Rectal smooth muscle tissue (tissue), 1 donor: ENCODE results near the gene DBN1.
"Not testable (repeated sequence)": the region's sequence is repeated elsewhere in the genome, so short reads cannot be mapped to it uniquely, and the experiment has no call there.

Source experiments
- H3K27ac ChIP-seq: one replicate; pipeline ENCODE4 v1.7.0; 2013; ENCODE audit warnings: low read depth, low read length, inconsistent platforms
- H3K27me3 ChIP-seq: one replicate; pipeline ENCODE4 v1.7.0; 2013; ENCODE audit warnings: low read length; ENCODE audit not compliant: control insufficient read depth, insufficient read depth
- H3K36me3 ChIP-seq: one replicate; pipeline ENCODE4 v1.7.0; 2013; ENCODE audit warnings: low read length; ENCODE audit not compliant: control insufficient read depth, insufficient read depth
- H3K4me1 ChIP-seq: one replicate; pipeline ENCODE4 v1.7.0; 2013; ENCODE audit warnings: low read length; ENCODE audit not compliant: control insufficient read depth, insufficient read depth
- H3K4me3 ChIP-seq: one replicate; pipeline ENCODE4 v1.7.0; 2013; ENCODE audit warnings: low read length
- H3K9ac ChIP-seq: one replicate; pipeline ENCODE4 v1.7.0; 2013; ENCODE audit warnings: low read length

Gene DBN1

GRCh38 chr5:177427211-177427822, 46.1 kb downstream of the DBN1 start:
- Histone ChIP-seq H3K27me3 (no peaks in the 10 kb centered on the region), H3K27ac (peak overlapping the region; percentile 84), H3K36me3 (peaks cover 8% of the 10 kb centered on the region), H3K9ac (peak overlapping the region; percentile 87), H3K4me1 (peaks cover 11% of the 10 kb centered on the region), H3K4me3 (peak overlapping the region; percentile 81)

- Histone ChIP-seq H3K4me1 (peaks cover 11% of the 10 kb centered on the region), H3K9ac (peak within 1 kb of the TSS; percentile 87), H3K36me3 (peaks cover 5% of the 10 kb centered on the region), H3K4me3 (peak within 1 kb of the TSS; percentile 81), H3K27ac (peak within 1 kb of the TSS; percentile 97), H3K27me3 (no peaks in the 10 kb centered on the region)
Measured at GRCh38 chr5:177426566-177427210, 46.7 kb downstream of the DBN1 start, which contains the start of gene GRK6. Gene GRK6 (plus strand): TSS chr5:177426676. CDS start chr5:177426846, 170 bp downstream.

- Histone ChIP-seq H3K9ac (peak overlapping the region; percentile 39), H3K4me3 (peak overlapping the region; percentile 73), H3K4me1 (peaks cover 11% of the 10 kb centered on the region), H3K36me3 (peaks cover 5% of the 10 kb centered on the region), H3K27ac (peak overlapping the region; percentile 97), H3K27me3 (no peaks in the 10 kb centered on the region)
Measured at GRCh38 chr5:177425801-177426565, 47.5 kb downstream of the DBN1 start.

- peaks cover 11% of the 10 kb centered on the region for H3K4me1 ChIP-seq
- H3K9ac ChIP-seq = peak overlapping the region; percentile 20
- peaks cover 1% of the 10 kb centered on the region for H3K36me3 ChIP-seq
- H3K27ac ChIP-seq = peak overlapping the region; percentile 97
- peak overlapping the region; percentile 73 for H3K4me3 ChIP-seq
- H3K27me3 ChIP-seq = no peaks in the 10 kb centered on the region
Measured at GRCh38 chr5:177425196-177425800, 48.1 kb downstream of the DBN1 start.

- Histone ChIP-seq H3K27me3 (no peaks in the 10 kb centered on the region), H3K4me3 (no peak overlapping the region), H3K36me3 (no peaks in the 10 kb centered on the region)
Measured at GRCh38 chr5:177423671-177424070, 49.8 kb downstream of the DBN1 start.

GRCh38 chr5:177421062-177421798, 52.2 kb downstream of the DBN1 start:
- H3K27ac ChIP-seq = no peak overlapping the region
- no peak overlapping the region for H3K4me3 ChIP-seq
- peaks cover 4% of the 10 kb centered on the region for H3K4me1 ChIP-seq
- H3K27me3 ChIP-seq = no peaks in the 10 kb centered on the region
- no peak overlapping the region for H3K9ac ChIP-seq
- no peaks in the 10 kb centered on the region for H3K36me3 ChIP-seq

More at GRCh38 chr5:177423671-177424070, 49.8 kb downstream of the DBN1 start:
- Histone ChIP-seq H3K27ac (no peak overlapping the region), H3K9ac (no peak overlapping the region), H3K4me1 (peaks cover 11% of the 10 kb centered on the region)

GRCh38 chr5:177420472-177420871, 53.0 kb downstream of the DBN1 start:
- H3K4me1 ChIP-seq, H3K4me3 ChIP-seq, H3K9ac ChIP-seq, H3K27ac ChIP-seq, H3K36me3 ChIP-seq, H3K27me3 ChIP-seq: not testable (repeated sequence)

GRCh38 chr5:177419046-177419445, 54.4 kb downstream of the DBN1 start:
- H3K4me1 ChIP-seq = no peaks in the 10 kb centered on the region
- no peak overlapping the region for H3K27ac ChIP-seq
- H3K4me3 ChIP-seq = no peak overlapping the region
- H3K27me3 ChIP-seq = no peaks in the 10 kb centered on the region
- no peak overlapping the region for H3K9ac ChIP-seq
- no peaks in the 10 kb centered on the region for H3K36me3 ChIP-seq

- H3K27me3 ChIP-seq, H3K4me1 ChIP-seq, H3K27ac ChIP-seq, H3K4me3 ChIP-seq, H3K36me3 ChIP-seq, H3K9ac ChIP-seq: not testable (repeated sequence)
Measured at GRCh38 chr5:177417081-177417480, 56.4 kb downstream of the DBN1 start.

GRCh38 chr5:177414481-177414880, 59.0 kb downstream of the DBN1 start:
- H3K4me1 ChIP-seq = no peaks in the 10 kb centered on the region
- H3K36me3 ChIP-seq = no peaks in the 10 kb centered on the region
- no peak overlapping the region for H3K9ac ChIP-seq
- H3K27ac ChIP-seq = no peak overlapping the region
- H3K4me3 ChIP-seq = no peak overlapping the region
- no peaks in the 10 kb centered on the region for H3K27me3 ChIP-seq

- H3K36me3 ChIP-seq = no peaks in the 10 kb centered on the region
- no peaks in the 10 kb centered on the region for H3K4me1 ChIP-seq
- no peaks in the 10 kb centered on the region for H3K27me3 ChIP-seq
- H3K9ac ChIP-seq = no peak overlapping the region
- no peak overlapping the region for H3K4me3 ChIP-seq
- H3K27ac ChIP-seq = no peak overlapping the region
Measured at GRCh38 chr5:177412603-177413233, 60.7 kb downstream of the DBN1 start.
